NAMALWA (cell line): ENCODE measurements around the gene ATXN10.

Experiments
- DNase-seq: peaks from one replicate; pipeline ENCODE4 v3.0.0-alpha.2; 2015; ENCODE audit warnings: low spot score

The ATXN10 gene

DNA sequence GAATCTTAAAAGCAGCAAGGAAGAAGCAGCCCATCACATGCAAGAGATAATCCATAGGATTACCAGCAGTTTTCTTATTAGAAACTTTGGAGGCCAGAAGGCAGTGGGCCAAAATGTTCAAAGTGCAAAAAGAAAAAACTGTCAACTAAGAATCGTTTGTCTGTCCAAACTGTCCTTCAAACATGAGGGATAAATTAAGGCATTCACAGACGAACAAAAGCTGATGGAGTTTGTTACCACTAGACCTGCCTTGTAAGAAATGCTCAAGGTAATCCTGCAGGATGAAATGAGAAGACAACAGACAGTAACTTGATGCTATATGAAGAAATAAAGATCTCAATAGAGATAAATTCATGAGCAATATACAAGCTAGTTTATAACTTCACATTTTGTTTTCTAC lies 154.9 kb downstream of the ATXN10 start:
- DNase-seq, result no peak

DNA sequence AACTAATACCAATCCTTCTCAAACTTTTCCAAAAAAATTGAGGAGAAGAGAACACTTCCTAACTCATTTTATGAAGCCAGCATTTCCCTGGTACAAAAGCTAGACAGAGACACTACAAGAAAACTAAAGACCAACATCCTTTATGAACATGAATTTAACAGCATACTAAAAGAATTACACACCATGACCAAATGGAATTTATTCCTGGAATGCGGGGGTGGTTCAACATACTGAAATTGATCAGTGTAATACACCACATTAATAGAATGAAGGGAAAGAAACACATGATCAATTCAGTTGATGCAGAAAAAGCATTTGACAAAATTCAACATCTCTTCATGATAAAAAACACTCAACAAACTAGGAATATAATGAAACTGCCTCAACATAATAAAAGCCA lies 157.2 kb downstream of the ATXN10 start:
- DNase-seq, result no peak

DNA sequence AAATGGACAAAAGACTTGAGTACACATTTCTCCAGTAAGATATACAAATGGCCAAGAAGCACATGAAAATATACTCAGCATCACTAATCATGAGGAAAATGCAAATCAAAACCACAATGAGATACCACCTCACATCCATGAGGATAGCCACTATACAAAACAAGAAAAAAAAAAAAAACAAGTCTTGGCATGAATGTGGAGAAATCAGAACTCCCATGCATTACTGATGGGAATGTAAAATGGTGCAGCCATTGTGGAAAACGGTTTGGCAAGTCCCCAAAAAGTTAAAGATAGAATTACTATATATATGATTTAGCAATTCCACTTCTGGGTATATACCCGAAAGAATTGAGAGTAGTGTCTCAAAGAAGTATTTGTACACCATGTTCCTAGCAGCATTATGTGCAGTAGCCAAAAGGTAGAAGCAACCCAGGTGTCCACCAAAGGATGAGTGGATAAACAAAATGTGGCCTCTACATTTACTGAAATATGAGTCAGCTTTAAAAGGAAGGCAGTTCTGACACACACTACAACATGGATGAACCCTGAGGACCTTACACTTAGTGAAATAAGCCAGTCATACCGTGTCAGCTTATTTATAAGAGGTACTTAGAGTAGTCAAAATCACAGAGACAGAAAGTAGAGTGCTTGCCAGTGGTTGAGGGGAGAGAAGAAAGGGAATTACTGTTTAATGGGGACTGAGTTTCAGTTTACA lies 159.1 kb downstream of the ATXN10 start:
- DNase-seq, result peak; percentile 7

DNA sequence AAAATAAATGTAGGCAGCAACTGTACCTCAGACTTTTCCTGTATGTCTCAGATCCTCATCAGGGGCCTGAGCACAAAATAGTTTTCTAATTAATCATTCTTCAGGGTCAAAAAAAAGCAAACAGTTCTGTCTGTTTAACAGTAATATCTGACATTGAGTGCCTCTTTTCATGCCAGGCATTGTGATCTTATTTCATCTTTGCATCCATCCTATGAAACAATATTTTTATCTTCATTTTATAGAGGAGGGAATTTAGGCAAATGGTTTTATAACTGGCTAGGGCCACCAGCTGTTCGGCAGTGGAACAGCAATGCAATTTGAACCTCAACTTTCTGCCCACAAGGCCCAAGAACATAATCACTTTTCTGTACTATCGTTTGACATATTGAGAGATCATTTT lies 159.8 kb downstream of the ATXN10 start:
- DNase-seq, result peak; percentile 20

DNA sequence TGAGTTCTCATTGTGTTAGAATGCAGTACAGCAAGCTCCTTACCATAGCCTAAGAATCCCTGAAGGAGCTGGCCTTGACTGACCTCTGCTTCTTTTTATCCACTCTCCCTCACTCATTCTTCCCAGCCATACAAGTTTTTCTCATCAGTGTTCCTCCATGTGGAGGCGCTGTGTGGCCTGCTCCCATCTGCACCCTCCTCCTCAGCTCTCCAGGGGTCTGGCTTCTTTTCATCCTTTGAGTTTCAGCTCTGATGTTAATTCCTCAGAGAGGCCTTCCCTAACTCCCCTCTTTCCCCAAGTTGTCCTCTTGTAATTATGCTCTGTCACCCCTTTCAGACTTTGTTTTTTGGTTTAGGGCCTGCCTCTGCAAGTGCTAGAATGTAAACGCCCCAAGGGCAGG lies 160.5 kb downstream of the ATXN10 start:
- no peak for DNase-seq

DNA sequence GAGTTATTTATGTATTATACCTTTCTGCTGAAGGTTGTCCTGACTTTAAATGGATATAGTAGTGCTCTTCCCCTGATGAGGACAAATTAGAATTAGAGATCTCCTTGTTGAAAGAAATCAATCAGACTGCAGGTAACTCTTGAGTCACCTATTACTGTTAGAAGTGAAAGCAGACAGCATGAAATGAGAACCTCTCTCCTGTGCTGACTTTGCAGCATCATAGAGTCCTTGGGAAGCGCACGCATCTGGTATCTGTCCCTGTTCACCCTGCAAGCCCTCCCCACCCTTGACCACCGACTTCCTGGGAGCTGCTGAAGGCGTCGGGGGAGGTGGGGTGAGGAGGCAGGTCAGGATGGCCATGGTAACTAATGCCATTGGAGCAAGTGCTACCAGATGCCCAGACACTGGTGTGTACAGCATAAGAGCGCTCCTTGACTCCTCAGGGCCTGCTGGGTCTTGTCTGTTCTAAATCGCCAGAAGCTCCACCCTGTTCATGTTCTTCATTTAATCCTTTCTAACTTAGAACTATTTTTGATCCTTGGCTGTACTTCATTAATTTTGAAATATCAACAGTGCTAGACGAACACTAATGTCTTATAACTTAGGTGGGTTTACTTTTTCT lies 161.4 kb downstream of the ATXN10 start:
- no peak for DNase-seq

DNA sequence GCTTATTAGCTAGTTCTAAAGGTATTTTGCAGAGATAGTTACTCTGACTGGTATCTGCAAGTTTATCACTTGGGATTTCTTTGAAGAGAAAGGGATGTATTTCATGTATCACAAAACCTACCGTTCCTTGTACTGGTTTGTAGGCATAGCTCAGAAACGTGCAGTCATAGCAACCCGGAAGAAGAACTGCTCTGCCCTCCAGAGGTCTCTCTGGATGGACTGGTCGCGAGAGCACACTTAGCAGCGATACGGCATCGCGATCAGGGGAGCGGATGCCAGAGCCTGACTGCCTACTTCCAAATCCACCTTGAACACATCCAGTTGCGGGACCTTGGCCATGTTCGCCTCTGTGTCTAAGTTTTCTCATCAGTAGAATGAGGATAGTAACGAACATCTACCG lies 162.0 kb downstream of the ATXN10 start:
- no peak for DNase-seq

DNA sequence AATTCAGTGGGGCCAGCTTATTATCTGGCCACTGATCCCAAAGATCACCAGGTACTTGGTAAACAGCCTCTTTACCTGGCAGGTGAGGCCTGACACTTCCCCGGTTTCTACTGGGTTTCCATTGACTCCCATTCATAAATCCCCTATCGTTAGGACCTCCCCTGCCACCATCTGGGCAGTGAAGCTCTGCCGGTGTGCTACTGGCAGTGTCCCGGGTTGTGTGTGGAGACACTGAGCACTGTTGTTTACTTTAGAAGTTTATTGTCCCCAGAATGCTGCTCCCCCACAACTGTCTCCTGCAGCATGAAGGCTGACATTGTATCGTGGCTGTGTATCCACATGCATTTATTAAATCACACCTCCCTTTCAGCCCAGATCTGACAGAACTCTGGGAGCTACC lies 162.6 kb downstream of the ATXN10 start:
- no peak for DNase-seq

DNA sequence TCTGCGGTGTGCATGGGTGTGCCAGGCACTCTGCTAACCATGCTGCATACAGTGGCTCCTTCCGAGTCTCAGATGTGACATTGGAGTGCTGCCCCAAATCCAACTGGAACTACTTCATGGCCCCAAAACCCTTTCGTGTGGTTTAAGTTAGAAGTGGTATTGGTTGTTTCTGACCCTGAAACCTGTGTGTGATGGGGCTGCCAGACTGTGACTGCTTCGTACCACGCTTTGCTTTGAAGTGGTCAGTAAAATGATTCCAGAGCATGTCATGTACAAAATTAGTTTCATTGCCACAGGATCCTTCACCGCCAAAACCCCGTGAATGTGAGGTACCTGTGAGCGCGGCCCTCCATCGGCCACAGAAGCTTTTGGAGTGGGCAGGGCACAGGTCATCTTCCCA lies 163.2 kb downstream of the ATXN10 start:
- no peak for DNase-seq

DNA sequence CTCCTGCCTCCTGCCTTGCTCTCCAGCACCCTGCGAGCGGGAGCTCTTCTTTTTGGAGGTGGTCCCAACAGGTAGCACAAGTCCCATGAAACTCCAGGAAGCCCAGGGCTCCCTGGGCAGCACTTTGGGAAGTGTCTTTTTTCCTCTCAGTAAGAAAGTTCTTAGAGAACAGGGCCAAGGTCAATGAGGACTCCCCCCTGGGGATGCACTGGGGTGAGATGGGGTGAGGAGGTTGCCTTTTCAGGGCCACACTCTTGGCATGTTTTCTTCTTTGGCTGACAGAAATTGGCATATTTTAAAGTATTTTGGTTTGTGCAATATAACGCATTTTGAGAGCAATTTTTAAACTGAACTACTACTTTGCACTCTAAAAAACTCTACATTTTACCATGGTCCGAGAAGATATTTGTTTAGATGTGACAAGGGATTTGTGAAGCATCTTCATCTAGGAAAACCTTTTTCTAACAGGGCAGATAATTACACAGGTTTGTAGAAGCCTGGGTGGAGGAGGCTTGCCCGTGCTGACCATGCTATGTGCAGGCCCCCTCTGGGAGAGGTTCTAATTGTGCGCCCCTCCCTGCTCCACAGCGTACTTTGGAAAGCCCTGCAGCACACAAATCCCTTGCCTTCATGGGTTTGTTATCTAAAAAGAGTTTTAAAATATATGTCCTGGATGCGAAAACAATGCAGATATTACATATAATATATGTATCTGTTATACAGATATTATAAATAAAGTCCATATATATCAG lies 165.0 kb downstream of the ATXN10 start:
- no peak for DNase-seq

DNA sequence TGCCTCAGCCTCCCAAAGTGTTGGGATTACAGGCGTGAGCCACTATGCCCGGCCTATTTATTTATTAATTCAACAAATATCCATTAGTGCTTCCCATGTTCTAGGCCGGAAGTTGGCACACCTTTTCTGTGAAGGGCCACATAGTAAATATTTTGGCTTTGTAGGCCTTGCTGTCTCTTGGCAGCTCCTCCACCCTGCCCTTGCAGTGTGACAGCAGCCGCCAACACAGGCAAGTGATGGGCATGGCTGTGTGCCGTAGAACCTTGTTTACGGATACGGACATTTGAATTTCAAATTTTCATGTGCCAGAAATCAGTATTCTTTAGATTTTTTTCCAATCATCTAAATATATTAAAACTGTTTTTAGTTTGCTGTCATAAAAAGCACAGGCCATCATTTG lies 165.9 kb downstream of the ATXN10 start:
- no peak for DNase-seq

DNA sequence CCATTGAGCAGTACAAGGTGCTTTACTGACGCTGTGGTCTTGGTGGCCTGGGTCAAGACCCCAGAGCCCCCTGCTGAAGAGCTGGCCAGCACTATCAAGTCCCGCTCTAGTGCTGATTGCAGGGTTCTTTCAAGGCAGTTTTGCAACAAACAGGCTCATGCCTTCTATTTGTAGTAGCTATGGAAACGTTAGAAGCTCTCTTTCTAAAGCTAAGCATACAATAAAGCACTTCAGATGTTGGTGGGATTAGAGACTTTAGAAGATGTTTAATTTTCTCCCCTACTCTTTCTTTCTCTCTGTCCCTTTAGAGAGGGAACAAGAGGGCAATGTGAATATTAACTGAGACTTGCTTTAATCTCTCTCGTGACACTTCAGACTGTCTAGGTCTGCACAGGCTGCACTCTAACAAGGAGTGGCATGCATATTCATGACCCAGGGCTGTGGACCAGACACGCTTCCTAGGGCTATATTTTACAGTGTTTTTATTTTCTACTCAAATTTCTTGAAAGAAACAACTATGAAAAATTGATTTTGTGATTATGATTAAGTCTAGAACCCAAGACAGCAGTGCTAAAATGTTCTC lies 166.8 kb downstream of the ATXN10 start:
- DNase-seq, result no peak

DNA sequence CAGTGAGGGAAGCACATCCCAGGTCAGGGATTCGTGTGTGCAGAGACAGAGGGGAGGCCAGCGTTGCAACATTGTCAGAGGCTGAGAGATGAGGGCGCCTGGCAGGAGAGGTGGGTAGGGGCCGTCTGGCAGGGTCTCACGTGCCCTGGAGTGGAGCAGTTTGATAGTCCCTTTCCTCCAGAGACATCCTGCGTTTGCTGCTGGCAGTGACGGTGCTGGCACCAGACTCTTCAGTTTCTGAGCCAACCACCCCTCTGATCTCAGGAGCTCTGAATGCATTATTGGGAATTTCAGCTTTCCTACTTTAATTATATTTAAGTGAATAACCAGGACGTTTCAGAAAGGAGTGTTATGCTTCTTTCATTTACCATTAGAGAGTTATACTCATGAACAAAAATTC lies 168.8 kb downstream of the ATXN10 start:
- DNase-seq, result no peak

DNA sequence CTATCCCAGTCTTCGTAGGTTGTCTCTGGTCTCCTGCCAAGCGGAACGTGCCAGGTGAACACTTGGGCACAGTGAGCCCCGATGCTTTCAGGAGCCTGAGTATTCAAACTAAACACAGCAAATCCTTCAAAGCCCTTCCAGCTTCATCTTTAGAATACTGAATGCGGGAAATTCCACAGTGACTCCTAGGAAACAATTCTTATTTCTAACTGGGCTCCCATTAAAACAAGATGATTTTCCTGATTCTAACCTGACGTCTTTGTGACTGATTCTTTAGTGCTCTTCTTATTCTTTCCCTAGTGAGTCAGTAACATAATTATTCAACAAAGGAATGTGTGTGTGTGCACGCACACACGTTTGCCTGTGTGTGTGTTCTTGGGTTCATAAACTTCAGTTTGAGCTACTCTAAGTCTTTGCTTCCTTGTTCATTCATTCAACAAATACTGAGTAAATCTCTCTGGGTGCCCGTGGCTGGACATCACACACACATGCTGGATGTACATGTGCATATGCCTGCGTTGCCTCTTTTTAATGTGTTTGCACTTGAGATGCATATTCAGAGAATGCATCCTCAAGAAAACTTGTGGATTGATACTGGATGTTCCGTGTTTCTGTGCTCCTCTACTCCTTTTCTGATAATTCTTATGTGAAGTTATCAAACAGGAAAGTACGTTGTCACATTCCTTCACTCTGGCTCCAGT lies 170.8 kb downstream of the ATXN10 start:
- DNase-seq, result no peak

DNA sequence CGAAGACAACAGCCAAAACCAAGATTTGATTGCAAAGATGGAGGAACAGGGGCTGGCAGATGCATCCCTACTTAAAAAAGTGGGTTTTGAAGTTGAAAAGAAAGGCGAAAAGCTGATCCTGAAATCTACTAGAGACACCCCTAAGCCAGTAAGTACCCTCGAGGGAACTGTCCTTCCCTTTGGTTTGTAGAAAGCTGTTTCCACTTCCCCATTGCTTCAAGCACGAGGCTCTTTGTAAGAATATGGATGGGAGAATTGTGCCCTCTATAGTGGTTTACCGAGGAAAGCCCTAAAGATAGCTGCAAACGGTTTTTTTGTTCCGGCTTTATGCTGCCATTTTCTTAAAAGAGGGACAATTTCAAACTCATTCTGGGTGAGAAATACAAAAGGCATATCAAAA lies 171.4 kb downstream of the ATXN10 start:
- DNase-seq, result no peak

DNA sequence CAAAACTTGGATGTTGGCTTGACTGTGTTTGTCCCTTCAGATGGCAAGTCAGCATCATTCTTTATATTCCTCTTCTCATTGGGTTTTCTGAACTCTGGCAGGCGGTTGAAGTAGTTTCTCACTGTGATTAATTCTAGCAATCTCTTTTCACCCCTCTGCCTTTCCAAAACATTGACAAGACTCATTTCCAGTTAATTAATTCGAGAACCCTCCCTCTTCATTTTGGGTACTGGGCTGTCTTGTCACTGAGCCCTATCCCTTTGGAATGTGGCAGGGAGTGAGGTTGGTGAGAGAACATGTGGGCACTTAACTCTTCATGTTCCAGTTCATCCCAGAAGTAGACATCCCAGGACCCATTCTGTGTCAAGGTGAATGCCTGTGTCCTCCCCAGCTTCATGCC lies 172.4 kb downstream of the ATXN10 start:
- no peak for DNase-seq

DNA sequence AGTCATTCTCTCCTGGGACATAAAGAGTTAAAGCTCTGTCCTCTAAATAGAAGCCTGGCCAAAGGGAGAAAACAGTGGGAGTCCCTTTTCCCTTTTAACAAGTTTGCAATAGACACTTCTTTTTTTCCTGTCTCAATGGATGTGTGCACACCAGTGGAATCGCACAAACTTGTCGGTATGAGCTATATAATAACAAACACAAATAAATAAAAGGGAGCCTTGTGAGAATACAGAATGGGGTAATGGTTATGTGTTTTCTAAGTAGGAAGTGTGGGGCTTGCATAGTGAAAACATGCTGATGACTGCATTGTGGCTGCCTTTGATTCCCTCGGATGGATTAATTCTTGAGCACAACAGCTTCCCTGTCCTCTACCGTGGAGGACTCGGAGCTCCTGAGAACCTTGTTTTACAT lies 173.4 kb downstream of the ATXN10 start:
- DNase-seq, result no peak

DNA sequence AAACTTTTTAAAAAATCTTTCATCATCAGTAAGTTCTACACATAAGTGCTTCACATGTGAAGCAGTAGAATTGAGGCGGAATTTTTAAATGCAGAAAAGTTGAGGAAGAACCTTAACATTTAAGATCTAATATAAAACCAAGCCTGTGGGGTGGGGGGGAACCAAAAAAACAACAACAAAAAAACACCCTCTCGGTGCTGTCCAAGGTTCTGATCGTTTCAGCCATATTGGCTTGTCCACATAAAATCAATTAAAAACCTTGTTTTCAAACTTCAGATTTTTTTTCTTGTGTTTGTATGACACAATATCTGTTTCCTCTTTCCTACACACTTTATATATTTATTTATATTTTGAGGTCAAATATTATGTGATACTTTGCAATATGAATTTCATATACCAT lies 175.3 kb downstream of the ATXN10 start:
- no peak for DNase-seq

DNA sequence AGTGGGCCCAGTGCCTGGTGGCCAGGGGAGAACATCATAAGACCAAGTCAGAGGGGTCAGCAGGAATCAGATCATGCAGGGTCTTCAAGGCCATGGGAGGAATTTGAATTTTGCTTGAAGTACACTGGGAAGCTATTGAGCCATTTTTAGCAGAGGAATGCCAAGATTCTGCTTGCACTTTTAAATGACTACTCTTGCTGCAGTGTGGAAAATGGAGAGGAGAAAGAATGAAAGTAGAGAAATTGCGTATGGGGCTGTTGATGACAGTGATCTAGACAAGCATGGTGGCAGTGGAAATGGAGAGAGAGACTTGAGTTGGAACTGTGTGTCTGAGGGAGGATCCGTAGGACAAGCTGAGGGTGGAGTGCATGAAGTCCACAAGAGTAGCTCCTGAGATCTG lies 177.3 kb downstream of the ATXN10 start:
- DNase-seq, result no peak

DNA sequence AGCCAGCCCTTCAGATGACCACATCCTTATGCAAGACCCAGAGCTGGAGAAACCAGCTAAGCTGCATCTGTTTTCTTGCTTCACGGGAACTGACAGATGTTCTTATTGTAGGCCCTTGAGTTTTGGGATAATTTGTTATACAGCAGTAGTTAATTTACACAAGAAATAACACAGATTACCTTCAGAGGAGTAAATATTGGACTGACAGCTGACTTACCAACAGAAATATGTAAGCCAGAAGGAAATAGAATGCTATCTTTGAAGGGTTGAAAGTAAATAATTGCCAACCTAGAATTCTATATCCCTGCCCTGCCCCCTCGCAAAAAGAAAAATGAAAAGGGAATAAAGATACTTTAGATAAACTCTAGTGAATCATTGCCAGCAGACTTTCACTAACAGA lies 181.2 kb downstream of the ATXN10 start:
- DNase-seq, result no peak

DNA sequence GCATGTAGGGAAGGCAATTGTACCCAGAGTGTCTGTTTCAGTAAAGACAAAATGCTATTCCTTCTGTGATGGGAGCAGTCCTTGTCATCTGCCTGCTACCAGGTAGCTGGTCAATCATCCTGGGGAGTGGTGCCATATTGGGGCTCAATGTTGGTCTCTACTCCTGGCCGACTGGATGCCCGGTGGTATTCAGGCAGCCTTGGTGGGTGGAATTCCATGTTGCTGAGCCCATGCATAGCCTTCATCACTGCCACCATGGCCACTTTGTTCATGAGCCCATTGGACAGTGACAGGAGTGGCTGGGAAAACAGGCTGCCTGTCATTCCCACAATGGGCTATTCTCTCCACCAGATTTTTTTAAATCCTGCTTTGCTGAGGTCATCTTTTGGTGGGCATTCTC lies 184.3 kb downstream of the ATXN10 start:
- DNase-seq, result no peak

DNA sequence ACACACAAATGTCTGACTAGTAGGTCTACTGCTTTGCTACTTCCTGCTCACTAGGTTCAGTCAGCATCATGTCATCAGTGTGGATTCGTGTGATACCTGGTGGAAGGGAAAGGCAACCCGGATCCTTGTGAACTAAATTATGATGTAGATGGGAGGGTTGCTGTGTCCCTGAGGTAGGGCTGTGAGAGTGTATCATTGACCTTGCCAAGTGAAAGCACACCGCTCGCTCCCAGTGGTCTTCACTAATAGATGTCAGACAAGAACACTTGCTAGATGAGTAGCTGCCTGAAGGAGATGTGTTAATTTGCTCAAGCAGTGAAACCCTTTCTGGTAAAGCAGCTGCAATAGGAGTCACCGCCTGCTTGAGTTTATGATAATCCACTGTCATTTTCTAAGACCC lies 185.9 kb downstream of the ATXN10 start:
- DNase-seq, result no peak
